UCSD-AML1 (cell line): Measurements from ENCODE around the gene FSHB.
A peak's percentile ranks its signal among the peaks of the same experiment; 100 is the strongest.
"Not testable (repeated sequence)": the region's sequence is repeated elsewhere in the genome, so short reads cannot be mapped to it uniquely, and the experiment has no call there.

Experiments
- DNase-seq: peaks from one replicate; lab custom pipeline; 2025; ENCODE audit not compliant: unreplicated experiment; lab: John Stamatoyannopoulos, UW

FSHB gene

DNA sequence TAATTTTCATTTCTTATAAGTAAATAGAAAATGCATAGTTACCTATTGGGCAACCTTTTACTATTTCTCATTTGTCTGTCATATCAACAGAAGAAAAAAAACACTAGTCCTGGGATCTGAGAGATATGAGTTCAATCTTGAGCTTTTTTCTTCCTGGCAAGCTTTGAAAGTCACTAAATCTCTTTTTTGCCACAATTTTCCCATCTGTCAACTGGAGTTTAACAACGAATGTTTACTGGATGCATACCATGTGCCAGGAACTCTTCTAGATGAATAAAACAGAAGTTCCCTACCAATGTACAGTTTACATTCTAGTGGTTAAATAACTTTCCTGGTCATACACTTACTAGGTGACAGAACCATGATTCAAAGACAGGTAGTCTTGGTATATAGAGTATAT is 31.0 kb downstream of the FSHB start:
- no peak for DNase-seq

DNA sequence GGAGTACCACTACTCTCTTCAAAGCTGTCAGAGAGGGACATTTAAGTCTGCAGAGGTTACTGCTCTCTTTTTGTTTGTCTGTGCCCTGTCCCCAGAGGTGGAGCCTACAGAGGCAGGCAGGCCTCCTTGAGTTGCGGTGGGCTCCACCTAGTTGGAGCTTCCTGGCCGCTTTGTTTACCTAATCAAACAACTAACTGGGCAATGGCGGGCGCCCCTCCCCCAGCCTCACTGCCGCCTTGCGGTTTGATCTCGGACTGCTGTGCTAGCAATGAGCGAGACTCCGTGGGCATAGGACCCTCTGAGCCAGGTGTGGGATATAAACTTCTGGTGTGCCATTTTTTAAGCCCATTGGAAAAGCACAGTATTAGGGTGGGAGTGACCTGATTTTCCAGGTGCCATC is 37.8 kb downstream of the FSHB start:
- DNase-seq = not testable (repeated sequence)

DNA sequence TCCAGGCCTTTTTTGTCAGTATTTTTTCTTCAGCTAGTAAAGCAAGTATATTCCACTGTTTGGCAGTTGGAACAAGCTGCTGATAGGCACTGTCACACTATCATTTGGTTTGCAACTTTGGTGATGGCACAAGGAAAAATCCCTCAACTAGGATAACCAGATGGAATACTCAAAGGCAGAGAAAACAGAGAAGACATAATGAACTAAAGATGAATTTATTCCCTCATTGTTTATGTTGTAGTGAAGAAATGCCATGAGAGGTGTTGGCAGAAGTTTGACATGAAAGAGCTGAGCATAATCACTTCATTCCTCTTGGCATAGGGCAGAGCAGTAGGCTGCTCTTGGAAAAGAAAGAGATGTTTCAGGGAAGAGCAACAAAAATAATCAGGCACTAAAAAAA is 39.9 kb downstream of the FSHB start:
- DNase-seq = no peak

- DNase-seq = no peak
These were observed 46.4 kb downstream of the FSHB start for GRCh38 chr11:30277176-30277575.

GRCh38 chr11:30279796-30280195 is 49.0 kb downstream of the FSHB start:
- DNase-seq = no peak

GRCh38 chr11:30281476-30282288 is 50.9 kb downstream of the FSHB start:
- peak; percentile 62 for DNase-seq

DNA sequence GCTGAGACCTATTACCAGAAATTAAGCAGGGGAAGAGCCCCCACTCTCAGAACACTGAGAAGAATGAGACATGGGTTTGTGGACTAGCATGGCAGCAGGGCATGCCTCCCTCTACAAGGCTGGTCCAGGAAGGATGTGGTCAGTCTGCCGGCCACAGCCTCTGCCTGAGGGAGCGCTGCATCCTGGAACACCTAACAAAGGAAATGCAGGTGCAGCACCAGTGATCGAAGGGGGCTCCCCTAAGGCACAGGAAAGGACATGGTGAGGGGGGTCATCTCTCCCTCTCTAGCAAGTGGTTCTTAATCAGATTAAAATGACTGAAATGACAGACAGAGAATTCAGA is 51.4 kb downstream of the FSHB start:
- peak; percentile 74 for DNase-seq
